ENCODE data around the gene ULK4.

The ULK4 gene

DNA sequence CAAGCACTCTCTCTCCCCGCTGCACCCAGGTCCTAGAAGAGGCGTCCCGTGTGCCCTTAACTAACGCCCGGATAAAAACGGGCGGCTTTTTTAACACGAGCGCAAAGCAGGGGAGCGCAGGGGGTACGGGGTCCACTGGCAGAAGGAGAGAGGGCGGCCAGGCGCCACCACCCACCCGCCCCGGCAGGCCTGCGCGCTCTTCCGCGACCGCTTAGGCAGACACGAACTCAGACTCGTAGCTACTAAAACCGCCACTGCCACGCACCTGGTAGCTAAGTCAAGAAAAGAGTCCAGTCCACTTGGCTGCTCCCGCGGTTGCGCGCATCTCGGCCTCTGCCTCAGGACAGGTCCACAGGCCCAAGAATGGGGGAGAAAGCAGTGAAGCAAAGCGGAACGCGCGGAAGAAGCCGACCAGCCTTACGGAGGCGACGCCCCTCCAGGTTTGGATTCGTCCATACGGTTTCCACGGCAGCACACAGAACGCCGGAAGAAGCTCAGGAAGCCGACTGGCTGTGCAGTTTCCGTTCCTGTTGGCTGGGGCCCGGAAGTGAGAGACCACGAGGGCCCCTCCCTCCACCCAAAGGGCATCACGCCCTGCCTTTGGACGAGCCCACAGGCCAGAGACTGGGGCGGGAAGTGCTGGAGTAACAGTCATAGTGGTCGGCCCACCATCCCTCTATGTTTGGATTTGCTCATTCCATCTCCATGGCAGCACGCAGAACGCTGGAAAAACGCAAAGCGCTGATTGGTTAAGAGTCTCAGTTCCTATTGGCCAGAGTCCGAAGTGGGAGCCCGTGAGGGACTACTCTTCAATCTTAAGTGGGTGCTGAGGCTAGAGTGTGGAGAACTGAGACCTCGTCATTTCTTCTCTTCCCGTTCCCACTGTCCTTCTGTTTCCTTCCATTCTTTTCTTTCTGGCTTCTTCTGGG lies at the start of gene ULK4:
Gene ULK4, minus strand, starts transcription at position 353 of the 929 bp plus-strand sequence. CDS start 7,344 bp downstream, outside the sequence.
- peak; percentile 90 for ATAC-seq (ENCODE audit: low read depth)
- H3K27ac ChIP-seq (ENCODE audit: poor library complexity, severe bottlenecking): peak within 1 kb of the TSS; percentile 45

DNA sequence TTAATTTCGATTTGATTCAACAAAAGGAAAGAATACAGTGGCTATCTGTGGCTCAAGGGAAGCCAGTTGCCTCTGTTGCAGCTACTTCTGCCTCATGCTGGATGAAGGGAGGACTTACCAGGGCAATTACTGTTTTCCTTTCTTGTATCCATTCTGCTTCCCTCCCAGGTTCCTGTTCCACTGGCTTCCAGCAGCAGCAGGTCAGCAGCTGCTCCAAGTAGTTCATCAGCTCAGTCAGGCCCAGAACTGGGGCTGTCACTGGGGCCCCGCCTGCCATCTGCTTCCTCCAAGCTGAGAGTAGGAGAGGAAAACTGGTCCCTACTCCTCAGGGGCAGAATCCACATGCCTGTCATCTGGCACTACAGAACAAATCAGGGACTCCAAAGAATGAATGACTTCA lies 48.6 kb upstream of the ULK4 start:
- no peaks in the 10 kb centered on the region for H3K27me3 ChIP-seq (ENCODE audit: insufficient read depth, poor library complexity, severe bottlenecking)
- no peak for ATAC-seq (ENCODE audit: low read depth)
- H3K9me3 ChIP-seq (ENCODE audit: severe bottlenecking): no peaks in the 10 kb centered on the region
- peaks cover 7% of the 10 kb centered on the region for H3K4me1 ChIP-seq (ENCODE audit: insufficient read depth, poor library complexity, severe bottlenecking)
- no peaks in the 10 kb centered on the region for H3K36me3 ChIP-seq (ENCODE audit: low read depth)
- no peak overlapping the region for H3K4me3 ChIP-seq (ENCODE audit: severe bottlenecking)
- H3K27ac ChIP-seq (ENCODE audit: poor library complexity, severe bottlenecking): no peak overlapping the region
- TF ChIP-seq, protein P1, sequence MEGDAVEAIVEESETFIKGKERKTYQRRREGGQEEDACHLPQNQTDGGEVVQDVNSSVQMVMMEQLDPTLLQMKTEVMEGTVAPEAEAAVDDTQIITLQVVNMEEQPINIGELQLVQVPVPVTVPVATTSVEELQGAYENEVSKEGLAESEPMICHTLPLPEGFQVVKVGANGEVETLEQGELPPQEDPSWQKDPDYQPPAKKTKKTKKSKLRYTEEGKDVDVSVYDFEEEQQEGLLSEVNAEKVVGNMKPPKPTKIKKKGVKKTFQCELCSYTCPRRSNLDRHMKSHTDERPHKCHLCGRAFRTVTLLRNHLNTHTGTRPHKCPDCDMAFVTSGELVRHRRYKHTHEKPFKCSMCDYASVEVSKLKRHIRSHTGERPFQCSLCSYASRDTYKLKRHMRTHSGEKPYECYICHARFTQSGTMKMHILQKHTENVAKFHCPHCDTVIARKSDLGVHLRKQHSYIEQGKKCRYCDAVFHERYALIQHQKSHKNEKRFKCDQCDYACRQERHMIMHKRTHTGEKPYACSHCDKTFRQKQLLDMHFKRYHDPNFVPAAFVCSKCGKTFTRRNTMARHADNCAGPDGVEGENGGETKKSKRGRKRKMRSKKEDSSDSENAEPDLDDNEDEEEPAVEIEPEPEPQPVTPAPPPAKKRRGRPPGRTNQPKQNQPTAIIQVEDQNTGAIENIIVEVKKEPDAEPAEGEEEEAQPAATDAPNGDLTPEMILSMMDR (IDR thresholded peaks at IDR 0.05; ENCODE audit: poor library complexity, severe bottlenecking): no peak
- DNase-seq (ENCODE audit: low spot score): no peak

More for the DNA sequence above, at the start of gene ULK4:
- TF ChIP-seq, protein P1 (IDR thresholded peaks at IDR 0.05; ENCODE audit: poor library complexity, severe bottlenecking): no peak
- Histone ChIP-seq H3K27me3 (ENCODE audit: insufficient read depth, poor library complexity, severe bottlenecking) (no peaks in the 10 kb centered on the region), H3K9me3 (ENCODE audit: severe bottlenecking) (no peaks in the 10 kb centered on the region), H3K36me3 (ENCODE audit: low read depth) (no peaks in the 10 kb centered on the region), H3K4me3 (ENCODE audit: severe bottlenecking) (peak within 1 kb of the TSS; percentile 76), H3K4me1 (ENCODE audit: insufficient read depth, poor library complexity, severe bottlenecking) (peaks cover 6% of the 10 kb centered on the region)
- peak; percentile 98 for DNase-seq (ENCODE audit: low spot score)

DNA sequence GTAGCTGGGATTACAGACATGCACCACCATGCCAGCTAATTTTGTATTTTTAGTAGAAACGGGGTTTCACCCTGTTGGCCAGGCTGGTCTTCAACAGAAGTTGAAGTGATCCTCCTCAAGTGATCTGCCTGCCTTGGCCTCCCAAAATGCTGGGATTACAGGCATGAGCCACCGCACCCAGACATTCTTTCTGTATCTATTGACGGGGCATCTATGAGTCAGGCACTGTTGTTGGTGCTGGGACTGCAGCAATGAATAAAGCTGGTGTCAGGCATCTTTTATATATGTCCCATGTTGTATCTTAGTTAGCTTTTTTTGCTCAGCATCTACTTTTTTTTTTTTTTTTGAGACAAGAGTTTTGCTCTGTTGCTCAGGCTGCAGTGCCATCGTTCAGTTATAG lies 47.6 kb upstream of the ULK4 start:
- no peaks in the 10 kb centered on the region for H3K36me3 ChIP-seq (ENCODE audit: low read depth)
- H3K27me3 ChIP-seq (ENCODE audit: insufficient read depth, poor library complexity, severe bottlenecking): no peaks in the 10 kb centered on the region
- H3K27ac ChIP-seq (ENCODE audit: poor library complexity, severe bottlenecking): no peak overlapping the region
- DNase-seq (ENCODE audit: low spot score) (no peak), ATAC-seq (ENCODE audit: low read depth) (no peak)
- TF ChIP-seq, protein P1 (IDR thresholded peaks at IDR 0.05; ENCODE audit: poor library complexity, severe bottlenecking): no peak
- H3K4me3 ChIP-seq (ENCODE audit: severe bottlenecking): no peak overlapping the region
- H3K4me1 ChIP-seq (ENCODE audit: insufficient read depth, poor library complexity, severe bottlenecking): no peaks in the 10 kb centered on the region
- no peaks in the 10 kb centered on the region for H3K9me3 ChIP-seq (ENCODE audit: severe bottlenecking)

DNA sequence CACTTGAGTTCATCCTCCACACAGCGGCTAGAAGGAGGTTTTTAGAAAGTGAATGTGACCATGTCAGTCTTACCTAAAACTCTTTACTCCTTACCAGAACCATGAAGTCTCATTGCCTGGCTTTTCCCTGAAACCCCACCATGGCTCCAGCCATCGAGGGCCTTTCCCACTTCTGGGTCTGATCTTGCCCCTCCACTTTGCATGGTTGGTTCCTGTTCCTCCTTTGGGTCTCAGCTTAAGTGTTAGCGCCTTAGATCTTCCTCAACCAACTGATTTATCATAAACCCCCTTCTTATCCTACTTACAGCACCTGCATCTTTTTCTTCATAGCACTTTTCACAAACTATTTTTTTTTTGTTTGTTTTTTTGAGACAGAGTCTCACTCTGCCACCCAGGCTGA lies 45.9 kb upstream of the ULK4 start:
- no peaks in the 10 kb centered on the region for H3K4me1 ChIP-seq (ENCODE audit: insufficient read depth, poor library complexity, severe bottlenecking)
- no peaks in the 10 kb centered on the region for H3K9me3 ChIP-seq (ENCODE audit: severe bottlenecking)
- ATAC-seq (ENCODE audit: low read depth): no peak
- DNase-seq (ENCODE audit: low spot score): no peak
- no peak overlapping the region for H3K27ac ChIP-seq (ENCODE audit: poor library complexity, severe bottlenecking)
- no peak overlapping the region for H3K4me3 ChIP-seq (ENCODE audit: severe bottlenecking)
- H3K36me3 ChIP-seq (ENCODE audit: low read depth): no peaks in the 10 kb centered on the region
- H3K27me3 ChIP-seq (ENCODE audit: insufficient read depth, poor library complexity, severe bottlenecking): no peaks in the 10 kb centered on the region
- TF ChIP-seq, protein P1 (IDR thresholded peaks at IDR 0.05; ENCODE audit: poor library complexity, severe bottlenecking): no peak

DNA sequence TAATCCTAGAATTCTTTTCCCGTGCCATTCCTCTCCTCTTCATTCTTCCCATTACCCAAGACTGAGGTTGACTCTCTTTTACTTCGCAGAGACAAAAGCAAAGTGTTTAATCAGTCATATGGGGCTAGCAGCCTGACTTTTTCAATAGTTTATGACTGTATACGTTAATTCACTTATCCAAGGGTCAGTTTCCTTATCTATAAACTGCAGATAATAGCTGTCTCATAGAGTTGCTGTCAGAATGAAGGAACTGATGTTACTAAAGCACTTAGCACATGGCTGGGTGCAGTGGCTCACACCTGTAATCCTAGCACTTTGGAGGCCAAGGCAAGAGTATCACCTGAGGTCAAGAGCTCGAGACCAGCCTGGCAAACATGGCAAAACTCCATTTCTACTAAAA lies 43.5 kb upstream of the ULK4 start:
- no peak for ATAC-seq (ENCODE audit: low read depth)
- H3K27ac ChIP-seq (ENCODE audit: poor library complexity, severe bottlenecking): no peak overlapping the region

More for the DNA sequence above, 43.5 kb upstream of the ULK4 start:
- Histone ChIP-seq H3K4me1 (ENCODE audit: insufficient read depth, poor library complexity, severe bottlenecking) (no peaks in the 10 kb centered on the region), H3K9me3 (ENCODE audit: severe bottlenecking) (no peaks in the 10 kb centered on the region), H3K36me3 (ENCODE audit: low read depth) (no peaks in the 10 kb centered on the region), H3K27me3 (ENCODE audit: insufficient read depth, poor library complexity, severe bottlenecking) (no peaks in the 10 kb centered on the region), H3K4me3 (ENCODE audit: severe bottlenecking) (no peak overlapping the region)
- TF ChIP-seq, protein P1 (IDR thresholded peaks at IDR 0.05; ENCODE audit: poor library complexity, severe bottlenecking): no peak
- DNase-seq (ENCODE audit: low spot score): no peak
